Measurements from ENCODE around the gene CTIF. TPM values are rescaled to one million over a fixed set of nuclear protein-coding genes. Genes with fewer than 3 reads are reported as not detected.

The CTIF gene
- total and polyA plus RNA-seq, 5 donors from 2014 or later = 0.23 to 1.8 TPM; not detected in 3

- Mint-ChIP-seq H3K9me3 (no peaks in the 10 kb centered on the region), H3K4me1 (peaks cover 0 to 5% (median 2%) of the 10 kb centered on the region in 4 donors), H3K27me3 (peaks cover 1% of the 10 kb centered on the region), H3K36me3 (no peaks in the 10 kb centered on the region), H3K27ac (peak overlapping the region in 1 of 3 donors; percentile 24), H3K4me3 (peak overlapping the region in 1 of 4 donors; percentile 29)
- ATAC-seq (ENCODE audit: low read depth in 2 of 2) (no peak), DNase-seq (peak in 1 of 3 donors; percentile 6)
- Histone ChIP-seq H3K27me3 (ENCODE audit: control insufficient read depth, insufficient read depth, low read length) (no peaks in the 10 kb centered on the region), H3K4me3 (ENCODE audit: low read depth, low read length) (no peak overlapping the region), H3K4me1 (ENCODE audit: control insufficient read depth, insufficient read depth, low read length, poor library complexity, severe bottlenecking) (no peaks in the 10 kb centered on the region), H3K9me3 (ENCODE audit: control insufficient read depth in 2 of 2, low read length in 2 of 2) (no peaks in the 10 kb centered on the region), H3K27ac (ENCODE audit: insufficient read depth, low read length, poor library complexity, severe bottlenecking) (no peak overlapping the region), H3K36me3 (ENCODE audit: control insufficient read depth, insufficient read depth, low read length) (no peaks in the 10 kb centered on the region)
Measured at GRCh38 chr18:48735080-48735676, 196.3 kb downstream of the CTIF start.

DNA sequence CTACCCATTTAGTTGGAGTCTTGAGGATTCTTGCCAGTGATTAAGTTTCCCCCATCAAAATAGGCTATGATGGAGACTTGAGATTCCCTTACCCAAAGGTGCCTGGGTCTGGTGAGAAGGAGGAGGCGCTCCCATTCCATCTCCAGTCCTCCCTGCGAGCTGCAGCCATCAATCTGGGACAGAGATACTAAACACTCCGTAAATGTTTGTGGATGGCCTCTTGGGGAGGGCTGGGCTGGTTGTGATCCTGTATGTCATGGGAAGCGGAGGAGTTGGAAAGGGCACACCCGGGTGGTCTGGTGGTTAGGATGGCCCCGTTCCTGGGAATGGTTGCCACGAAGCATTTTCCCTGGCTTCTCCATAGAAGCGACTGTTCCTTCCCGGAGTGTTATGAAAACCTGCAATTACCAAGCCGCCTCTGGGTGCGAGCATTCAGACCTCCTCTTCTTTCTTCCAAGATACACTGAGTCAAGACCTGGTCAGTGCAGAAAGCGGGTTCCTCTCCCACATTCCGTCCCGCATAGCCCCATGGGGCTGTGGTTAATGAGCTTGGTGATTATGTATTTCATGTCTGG is 196.9 kb downstream of the CTIF start:
- ATAC-seq (ENCODE audit: low read depth in 2 of 2) = no peak
- H3K36me3 ChIP-seq (ENCODE audit: control insufficient read depth, insufficient read depth, low read length) = no peaks in the 10 kb centered on the region
- H3K27ac ChIP-seq (ENCODE audit: insufficient read depth, low read length, poor library complexity, severe bottlenecking) = no peak overlapping the region
- Mint-ChIP-seq H3K4me1 (peaks cover 0 to 5% (median 2%) of the 10 kb centered on the region in 4 donors), H3K9me3 (no peaks in the 10 kb centered on the region), H3K27ac (no peak overlapping the region), H3K36me3 (no peaks in the 10 kb centered on the region), H3K4me3 (no peak overlapping the region), H3K27me3 (peaks cover 5% of the 10 kb centered on the region)
- no peak for DNase-seq
- H3K4me1 ChIP-seq (ENCODE audit: control insufficient read depth, insufficient read depth, low read length, poor library complexity, severe bottlenecking) = no peaks in the 10 kb centered on the region
- H3K27me3 ChIP-seq (ENCODE audit: control insufficient read depth, insufficient read depth, low read length) = no peaks in the 10 kb centered on the region
- H3K9me3 ChIP-seq (ENCODE audit: control insufficient read depth in 2 of 2, low read length in 2 of 2) = no peaks in the 10 kb centered on the region
- H3K4me3 ChIP-seq (ENCODE audit: low read depth, low read length) = no peak overlapping the region

DNA sequence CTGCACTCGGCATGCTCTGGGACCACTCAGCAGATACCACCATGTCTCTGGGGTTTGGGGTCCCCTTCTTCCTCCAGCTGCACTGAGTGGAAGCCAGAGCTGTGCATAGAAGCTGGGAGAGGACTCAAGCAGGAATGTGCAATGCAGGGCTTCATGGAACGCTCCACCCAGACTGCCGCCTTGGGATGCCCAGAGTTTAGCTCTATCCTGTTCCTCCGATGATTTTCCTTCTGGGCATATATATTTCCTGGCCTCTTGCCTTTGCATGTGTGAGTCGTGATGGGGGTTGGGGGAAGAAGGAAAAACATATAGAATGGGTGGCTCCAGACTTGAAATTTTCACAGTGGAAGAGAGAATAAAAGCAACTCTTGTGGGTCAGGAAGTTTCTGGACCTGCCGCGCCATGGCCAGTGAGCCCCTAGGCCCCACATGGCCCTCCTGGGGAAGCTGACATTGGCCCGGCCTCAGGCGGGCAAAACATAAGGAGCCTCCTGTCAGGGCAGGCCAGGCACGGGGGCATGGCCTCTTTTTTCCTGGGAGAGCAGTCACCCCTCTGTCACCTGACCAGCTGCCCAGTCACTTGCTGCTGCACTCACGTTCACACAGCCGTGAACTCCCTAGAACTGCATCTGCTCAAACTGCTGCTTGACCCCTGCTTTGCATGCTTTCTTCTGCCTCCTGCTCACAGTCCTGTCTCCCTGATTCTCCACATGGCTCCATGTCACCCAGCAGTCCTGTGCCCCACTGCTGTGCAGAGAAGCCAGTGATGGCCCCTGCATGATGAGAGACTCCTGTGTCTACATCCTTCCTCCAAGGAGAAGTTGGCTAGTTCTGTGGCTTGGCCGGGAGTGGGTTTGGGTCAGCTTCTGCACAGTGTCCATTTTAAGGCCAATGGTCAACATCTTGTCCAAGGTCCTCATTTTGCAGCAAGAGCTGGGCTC is 197.8 kb downstream of the CTIF start:
- Histone ChIP-seq H3K4me1 (ENCODE audit: control insufficient read depth, insufficient read depth, low read length, poor library complexity, severe bottlenecking) (no peaks in the 10 kb centered on the region), H3K27ac (ENCODE audit: insufficient read depth, low read length, poor library complexity, severe bottlenecking) (no peak overlapping the region), H3K4me3 (ENCODE audit: low read depth, low read length) (no peak overlapping the region), H3K9me3 (ENCODE audit: control insufficient read depth in 2 of 2, low read length in 2 of 2) (no peaks in the 10 kb centered on the region), H3K36me3 (ENCODE audit: control insufficient read depth, insufficient read depth, low read length) (no peaks in the 10 kb centered on the region), H3K27me3 (ENCODE audit: control insufficient read depth, insufficient read depth, low read length) (no peaks in the 10 kb centered on the region)
- Mint-ChIP-seq H3K27ac (no peak overlapping the region), H3K9me3 (no peaks in the 10 kb centered on the region), H3K4me3 (no peak overlapping the region), H3K36me3 (no peaks in the 10 kb centered on the region), H3K27me3 (peaks cover 5% of the 10 kb centered on the region), H3K4me1 (peaks cover 0 to 5% (median 2%) of the 10 kb centered on the region in 4 donors)
- DNase-seq (no peak), ATAC-seq (ENCODE audit: low read depth in 2 of 2) (no peak)

DNA sequence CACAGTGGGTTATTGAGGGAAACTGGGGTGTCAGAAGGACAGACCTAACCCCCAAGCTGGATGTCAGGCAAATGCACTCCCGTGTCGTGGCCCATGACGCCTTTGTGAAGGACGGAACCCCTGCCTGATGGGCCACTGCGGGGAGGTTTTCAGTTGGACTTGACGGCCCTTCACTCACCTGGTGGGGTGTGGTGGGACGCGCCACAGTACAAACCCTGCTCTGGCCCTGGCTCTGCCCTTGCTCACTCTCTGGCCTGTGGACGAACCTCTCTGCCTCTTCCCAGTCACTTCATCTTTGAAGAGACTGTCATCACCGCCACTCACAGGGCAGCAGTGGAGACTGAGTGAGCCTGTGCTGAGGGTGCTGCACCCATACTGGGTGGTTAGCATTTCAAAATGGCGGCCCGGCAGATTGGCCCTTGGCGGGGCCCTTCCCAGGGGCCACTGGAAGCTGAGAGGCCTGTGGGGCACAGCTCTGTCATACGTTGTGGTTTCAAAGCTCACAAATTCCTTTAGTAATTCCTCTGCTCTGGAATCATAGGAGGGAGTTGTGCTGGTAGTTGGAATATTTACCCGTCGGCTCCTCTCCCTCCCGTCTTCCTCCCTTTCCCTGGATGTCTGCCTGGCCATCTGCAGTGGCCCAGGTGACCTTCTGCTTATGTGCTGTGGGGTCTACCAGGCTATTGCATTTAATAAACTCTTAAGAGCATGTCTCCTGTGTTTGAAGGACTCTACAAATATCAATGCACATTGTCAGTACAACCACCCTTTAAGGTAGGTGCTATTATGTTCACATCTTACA is 200.6 kb downstream of the CTIF start:
- Histone ChIP-seq H3K4me3 (ENCODE audit: low read depth, low read length) (no peak overlapping the region), H3K27me3 (ENCODE audit: control insufficient read depth, insufficient read depth, low read length) (no peaks in the 10 kb centered on the region), H3K36me3 (ENCODE audit: control insufficient read depth, insufficient read depth, low read length) (no peaks in the 10 kb centered on the region), H3K4me1 (ENCODE audit: control insufficient read depth, insufficient read depth, low read length, poor library complexity, severe bottlenecking) (no peaks in the 10 kb centered on the region), H3K27ac (ENCODE audit: insufficient read depth, low read length, poor library complexity, severe bottlenecking) (no peak overlapping the region), H3K9me3 (ENCODE audit: control insufficient read depth in 2 of 2, low read length in 2 of 2) (no peaks in the 10 kb centered on the region)
- no peak for ATAC-seq (ENCODE audit: low read depth in 2 of 2)
- Mint-ChIP-seq H3K36me3 (no peaks in the 10 kb centered on the region), H3K4me3 (no peak overlapping the region), H3K4me1 (peaks cover 0 to 5% (median 2%) of the 10 kb centered on the region in 4 donors), H3K27ac (no peak overlapping the region), H3K27me3 (peaks cover 8% of the 10 kb centered on the region), H3K9me3 (no peaks in the 10 kb centered on the region)
- DNase-seq = no peak

- H3K36me3 Mint-ChIP-seq = no peaks in the 10 kb centered on the region
- Histone ChIP-seq H3K27me3 (ENCODE audit: control insufficient read depth, insufficient read depth, low read length) (no peaks in the 10 kb centered on the region), H3K4me3 (ENCODE audit: low read depth, low read length) (no peak overlapping the region), H3K9me3 (ENCODE audit: control insufficient read depth in 2 of 2, low read length in 2 of 2) (no peaks in the 10 kb centered on the region), H3K27ac (ENCODE audit: insufficient read depth, low read length, poor library complexity, severe bottlenecking) (no peak overlapping the region), H3K36me3 (ENCODE audit: control insufficient read depth, insufficient read depth, low read length) (no peaks in the 10 kb centered on the region), H3K4me1 (ENCODE audit: control insufficient read depth, insufficient read depth, low read length, poor library complexity, severe bottlenecking) (no peaks in the 10 kb centered on the region)
- peaks cover 9% of the 10 kb centered on the region for H3K27me3 Mint-ChIP-seq
- H3K27ac Mint-ChIP-seq = no peak overlapping the region
- DNase-seq (no peak), ATAC-seq (ENCODE audit: low read depth in 2 of 2) (no peak)
- H3K9me3 Mint-ChIP-seq = no peaks in the 10 kb centered on the region
- H3K4me3 Mint-ChIP-seq = no peak overlapping the region
- H3K4me1 Mint-ChIP-seq = peaks cover 0 to 4% (median under 1%) of the 10 kb centered on the region in 4 donors
Measured at GRCh38 chr18:48740068-48740440, 201.2 kb downstream of the CTIF start.

GRCh38 chr18:48740851-48741485 is 202.1 kb downstream of the CTIF start:
- no peak overlapping the region for H3K27ac Mint-ChIP-seq
- H3K4me1 ChIP-seq (ENCODE audit: control insufficient read depth, insufficient read depth, low read length, poor library complexity, severe bottlenecking) = no peaks in the 10 kb centered on the region
- no peaks in the 10 kb centered on the region for H3K27me3 ChIP-seq (ENCODE audit: control insufficient read depth, insufficient read depth, low read length)
- H3K9me3 Mint-ChIP-seq = no peaks in the 10 kb centered on the region
- no peak overlapping the region for H3K27ac ChIP-seq (ENCODE audit: insufficient read depth, low read length, poor library complexity, severe bottlenecking)
- no peak overlapping the region for H3K4me3 Mint-ChIP-seq
- H3K36me3 Mint-ChIP-seq = no peaks in the 10 kb centered on the region
- H3K4me1 Mint-ChIP-seq = no peaks in the 10 kb centered on the region
- H3K9me3 ChIP-seq (ENCODE audit: control insufficient read depth in 2 of 2, low read length in 2 of 2) = no peaks in the 10 kb centered on the region
- no peak for ATAC-seq (ENCODE audit: low read depth in 2 of 2)
- DNase-seq = no peak
- H3K27me3 Mint-ChIP-seq = peaks cover 9% of the 10 kb centered on the region
- H3K36me3 ChIP-seq (ENCODE audit: control insufficient read depth, insufficient read depth, low read length) = no peaks in the 10 kb centered on the region
- H3K4me3 ChIP-seq (ENCODE audit: low read depth, low read length) = no peak overlapping the region

- H3K9me3 ChIP-seq (ENCODE audit: control insufficient read depth in 2 of 2, low read length in 2 of 2) = no peaks in the 10 kb centered on the region
- Mint-ChIP-seq H3K36me3 (no peaks in the 10 kb centered on the region), H3K9me3 (no peaks in the 10 kb centered on the region), H3K4me1 (no peaks in the 10 kb centered on the region), H3K4me3 (no peak overlapping the region), H3K27ac (no peak overlapping the region), H3K27me3 (peaks cover 9% of the 10 kb centered on the region)
- DNase-seq = no peak
- no peak for ATAC-seq (ENCODE audit: low read depth in 2 of 2)
- no peaks in the 10 kb centered on the region for H3K36me3 ChIP-seq (ENCODE audit: control insufficient read depth, insufficient read depth, low read length)
- H3K27me3 ChIP-seq (ENCODE audit: control insufficient read depth, insufficient read depth, low read length) = no peaks in the 10 kb centered on the region
- no peak overlapping the region for H3K27ac ChIP-seq (ENCODE audit: insufficient read depth, low read length, poor library complexity, severe bottlenecking)
- no peaks in the 10 kb centered on the region for H3K4me1 ChIP-seq (ENCODE audit: control insufficient read depth, insufficient read depth, low read length, poor library complexity, severe bottlenecking)
- H3K4me3 ChIP-seq (ENCODE audit: low read depth, low read length) = no peak overlapping the region
Measured at GRCh38 chr18:48741866-48742265, 203.0 kb downstream of the CTIF start.
